Endometrial microvascular endothelial cells (primary cell): ENCODE results near the gene SMARCA2. TPM values are rescaled to one million over a fixed set of nuclear protein-coding genes. Genes with fewer than 3 reads are reported as not detected.

ENCODE experiments used
- in situ Hi-C: cut with HindIII; loops from 2 replicates; pipeline ENCODE4 v1.10.0; 2017; ENCODE audit warnings: low sequenced_read_pairs, low pct_unique_long_range_greater_than_20kb; ENCODE audit errors: inconsistent ontology term
- total RNA-seq: library from RNA; depleted of rRNA; stranded (reverse); fragments of >200 nt; gene quantifications from one replicate; pipeline ENCODE4 v1.2.3, GENCODE V29; 2015; ENCODE audit errors: inconsistent ontology term

SMARCA2 gene
- 30.5 TPM for total RNA-seq

DNA sequence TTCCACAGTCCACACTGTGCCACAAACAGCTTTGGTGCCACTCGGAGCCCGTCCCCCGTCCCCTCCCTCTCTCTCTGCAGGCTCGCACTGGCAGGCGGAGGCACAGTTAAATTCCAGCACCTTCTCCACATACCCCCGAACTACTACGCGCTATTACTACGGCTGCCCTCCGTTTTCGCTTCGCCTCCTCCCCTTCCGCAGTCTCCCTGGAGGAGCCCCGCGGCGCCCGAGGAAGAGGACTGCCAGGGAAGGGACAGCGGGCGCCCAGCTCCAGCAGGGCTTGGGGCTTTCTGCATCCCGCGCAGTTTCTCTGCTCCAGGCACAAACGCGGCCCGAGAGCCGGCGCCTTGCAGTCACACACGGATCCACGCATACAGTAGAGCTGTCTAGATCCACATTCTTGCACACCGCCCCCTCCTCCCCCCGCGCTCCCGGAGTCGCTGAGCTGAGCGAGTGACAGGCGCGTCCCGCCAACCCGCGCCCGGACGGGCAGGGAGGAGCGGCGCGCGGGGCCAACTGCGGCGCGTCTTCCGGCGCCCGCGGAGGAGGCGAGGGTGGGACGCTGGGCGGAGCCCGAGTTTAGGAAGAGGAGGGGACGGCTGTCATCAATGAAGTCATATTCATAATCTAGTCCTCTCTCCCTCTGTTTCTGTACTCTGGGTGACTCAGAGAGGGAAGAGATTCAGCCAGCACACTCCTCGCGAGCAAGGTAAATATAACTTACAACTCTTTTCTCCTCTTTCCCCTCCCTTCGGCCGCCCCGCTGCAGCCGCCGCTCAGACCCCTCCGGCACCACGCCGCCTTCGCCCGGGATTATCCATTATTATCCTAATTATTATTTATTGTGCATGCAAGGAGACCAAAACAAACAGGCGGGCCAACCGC is at the start of gene SMARCA2:
SMARCA2 (plus strand) TSS at position 652 of the 885 bp plus-strand sequence. CDS start 13,676 bp downstream, outside the sequence.
- in situ Hi-C loops = no loop called here

DNA sequence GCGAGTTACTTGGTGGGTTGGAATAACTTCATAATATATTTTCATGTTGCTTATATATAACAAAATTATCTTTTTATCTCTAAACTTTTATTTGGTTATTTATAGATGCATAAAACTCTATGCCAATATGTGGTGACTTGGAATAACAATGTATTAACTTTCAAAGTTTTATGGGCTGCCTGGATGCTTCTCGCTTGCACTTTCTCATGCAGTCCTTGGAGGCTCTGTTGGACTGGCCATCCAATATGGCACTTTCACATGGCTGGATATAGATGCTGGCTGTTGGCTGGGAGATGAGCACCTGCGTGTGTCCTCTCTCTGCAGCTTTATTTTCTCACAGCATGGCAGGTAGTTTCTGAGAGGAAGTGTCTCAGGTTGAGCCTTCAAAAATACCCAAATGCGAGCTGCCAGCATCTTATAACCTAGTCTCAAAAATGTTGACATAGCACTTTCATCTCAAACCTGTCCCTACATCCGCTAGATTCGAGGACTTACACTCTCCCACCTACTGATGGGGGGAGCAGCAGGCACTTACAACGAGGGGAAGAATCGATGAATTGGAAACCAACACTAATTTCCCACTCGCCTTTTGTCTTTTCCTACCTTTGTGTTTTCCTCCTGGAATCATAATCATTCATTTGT is 48.3 kb upstream of the SMARCA2 start:
- in situ Hi-C loops = no loop called here

DNA sequence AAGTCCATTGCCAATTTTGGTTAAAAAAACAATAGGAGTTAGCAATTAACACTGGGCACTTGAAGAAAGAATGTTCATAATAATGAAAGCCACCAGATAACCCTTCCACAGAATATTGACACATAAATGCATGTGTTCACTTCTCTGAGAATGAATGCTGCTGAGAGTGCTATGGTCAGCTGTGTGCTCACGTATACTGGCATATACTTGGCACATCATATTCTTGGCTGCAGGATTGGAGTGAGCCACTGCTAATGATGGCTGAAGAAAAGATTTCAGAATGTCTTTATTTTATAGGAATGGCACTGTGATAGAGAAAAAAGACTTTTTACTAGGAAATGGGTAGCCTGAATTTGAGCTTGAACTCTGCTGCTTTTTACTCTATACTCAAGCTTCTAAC is 46.0 kb upstream of the SMARCA2 start:
- in situ Hi-C loops = no loop called here

DNA sequence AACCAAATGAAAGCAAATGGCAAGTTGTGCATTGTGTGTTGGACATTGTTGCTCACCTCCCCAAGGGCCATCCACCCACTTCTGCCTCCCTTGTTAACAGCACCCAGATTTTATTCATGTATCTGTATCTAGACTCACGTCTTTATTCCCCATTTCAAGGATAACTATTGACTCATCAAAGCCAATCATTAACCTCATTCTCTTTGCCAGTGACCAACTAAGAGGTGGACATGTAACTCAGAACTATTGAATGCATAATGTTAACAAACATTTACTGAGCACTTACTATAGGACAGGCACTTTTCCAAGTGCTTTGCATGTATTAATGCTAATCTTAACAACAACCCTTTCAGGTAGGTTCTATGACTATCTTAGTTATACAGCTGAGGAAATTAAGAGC is 45.2 kb upstream of the SMARCA2 start:
- in situ Hi-C loops = no loop called here

DNA sequence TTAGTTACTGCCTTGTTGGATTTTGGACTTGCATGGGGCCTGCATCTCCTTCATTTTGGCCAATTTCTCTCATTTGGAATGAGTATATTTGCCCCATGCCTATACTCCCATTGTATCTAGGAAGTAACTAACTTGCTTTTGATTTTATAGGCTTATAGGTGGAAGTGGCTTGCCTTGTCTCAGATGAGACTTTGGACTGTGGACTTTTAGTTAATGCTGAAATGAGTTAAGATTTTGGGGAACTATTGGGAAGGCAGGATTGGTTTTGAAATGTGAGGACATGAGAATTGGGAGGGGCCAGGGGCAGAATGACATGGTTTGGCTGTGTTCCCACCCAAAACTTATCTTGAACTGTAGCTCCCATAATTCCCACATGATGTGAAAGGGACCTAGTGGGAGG is 42.5 kb upstream of the SMARCA2 start:
- in situ Hi-C loops = no loop called here

DNA sequence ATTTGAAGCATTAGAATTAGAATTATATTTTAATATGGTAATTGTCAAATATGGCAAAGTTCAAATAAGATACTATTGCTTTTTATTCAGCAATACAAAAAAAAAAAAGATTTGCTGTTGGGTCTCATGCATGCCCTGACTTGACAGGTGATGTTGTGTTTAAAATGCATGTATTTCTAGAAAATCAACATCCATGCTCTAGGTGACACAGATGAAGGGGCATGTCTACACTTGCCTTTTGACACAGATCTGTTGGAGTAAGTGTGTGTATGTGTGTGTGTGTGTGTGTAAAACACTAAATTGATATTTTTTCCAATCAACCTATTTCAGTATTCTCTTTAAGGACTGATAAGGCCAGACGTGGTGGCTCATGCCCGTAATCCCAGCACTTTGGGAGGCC is 38.1 kb upstream of the SMARCA2 start:
- in situ Hi-C loops = no loop called here

DNA sequence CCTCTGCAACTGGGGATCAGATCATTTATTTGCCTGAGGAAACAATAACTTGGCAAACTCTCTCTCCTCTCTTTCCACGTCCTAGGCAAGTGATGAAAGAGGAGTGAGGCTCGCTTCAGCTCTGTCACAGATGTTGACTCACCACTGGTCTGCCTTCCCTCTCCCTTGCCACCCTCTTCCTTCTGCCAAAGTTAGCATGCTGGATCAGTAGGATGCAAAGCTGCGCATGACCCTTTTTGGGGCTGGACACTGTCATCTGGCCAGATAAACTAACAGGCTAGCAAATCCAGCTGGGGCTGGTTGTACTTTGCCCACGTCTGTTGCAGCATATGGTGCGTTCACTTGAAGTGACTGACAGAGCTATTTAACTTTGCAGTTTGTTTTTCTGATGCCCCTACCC is 36.2 kb upstream of the SMARCA2 start:
- in situ Hi-C loops = no loop called here

DNA sequence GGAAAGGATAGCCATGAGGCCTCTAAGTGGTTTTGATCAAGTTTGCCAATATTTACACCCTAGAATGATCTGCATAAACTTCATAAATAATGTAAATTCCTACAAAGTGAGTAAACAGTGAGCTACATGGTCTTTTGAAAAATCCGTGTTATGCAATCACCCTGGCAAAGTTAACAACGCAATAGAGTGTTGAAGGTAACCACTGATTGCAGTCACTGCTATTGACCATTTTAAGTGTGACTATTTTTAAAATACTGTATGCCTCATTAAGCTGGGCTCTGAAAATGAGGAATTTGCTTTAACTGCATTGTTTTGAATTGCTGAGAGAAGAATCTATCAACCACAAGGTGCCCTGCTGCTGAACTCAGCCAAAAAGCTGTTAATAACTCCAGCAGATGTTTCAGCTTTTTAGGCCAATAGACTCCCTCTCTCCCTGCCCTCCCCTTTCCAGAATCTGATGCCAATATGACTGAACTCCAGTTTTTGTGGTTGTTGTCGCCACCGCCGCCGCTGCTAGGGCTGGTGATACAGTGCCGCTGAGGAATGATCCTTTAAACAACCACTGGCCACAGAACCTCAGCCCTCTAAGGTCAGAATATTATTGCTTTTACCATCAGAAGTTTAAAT is 35.3 kb upstream of the SMARCA2 start:
- in situ Hi-C loops = no loop called here

DNA sequence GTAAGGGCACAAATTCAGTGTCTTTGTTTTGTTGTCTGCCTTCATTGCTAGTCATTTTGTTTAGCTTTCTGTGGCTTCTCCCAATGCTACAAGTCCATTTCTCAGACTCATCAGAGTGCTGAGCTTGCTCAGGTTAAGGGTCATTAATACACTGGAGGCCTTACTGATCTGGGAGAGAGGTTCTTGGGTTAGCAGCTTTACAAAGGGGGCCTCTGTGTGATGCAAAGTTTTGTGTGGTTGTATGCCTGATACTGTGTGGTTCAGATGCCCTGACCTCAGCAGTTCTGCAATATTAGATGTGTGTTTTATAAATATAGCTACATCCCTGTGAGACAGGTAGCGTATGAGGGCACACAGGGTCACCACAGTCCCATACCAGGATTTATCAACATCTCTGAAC is 34.8 kb upstream of the SMARCA2 start:
- in situ Hi-C loops = no loop called here

DNA sequence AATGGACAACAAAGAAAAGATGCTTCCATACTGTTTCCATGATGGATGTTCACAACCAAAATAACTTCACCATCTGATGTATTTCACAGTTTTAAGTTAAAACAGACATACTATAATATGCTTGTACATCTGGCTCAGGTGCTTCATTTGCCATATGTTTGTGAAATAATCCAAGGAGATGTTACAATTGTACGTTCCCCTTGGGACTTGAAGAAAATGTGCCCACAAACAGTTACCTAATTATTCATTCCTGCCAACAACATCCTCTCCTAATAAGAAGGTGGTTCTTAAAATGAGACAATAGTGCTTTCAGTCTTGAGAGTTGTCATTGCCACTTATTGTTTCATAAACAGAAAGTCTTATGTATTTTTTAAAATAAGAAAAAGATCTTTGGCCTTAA is 33.1 kb upstream of the SMARCA2 start:
- in situ Hi-C loops = no loop called here

DNA sequence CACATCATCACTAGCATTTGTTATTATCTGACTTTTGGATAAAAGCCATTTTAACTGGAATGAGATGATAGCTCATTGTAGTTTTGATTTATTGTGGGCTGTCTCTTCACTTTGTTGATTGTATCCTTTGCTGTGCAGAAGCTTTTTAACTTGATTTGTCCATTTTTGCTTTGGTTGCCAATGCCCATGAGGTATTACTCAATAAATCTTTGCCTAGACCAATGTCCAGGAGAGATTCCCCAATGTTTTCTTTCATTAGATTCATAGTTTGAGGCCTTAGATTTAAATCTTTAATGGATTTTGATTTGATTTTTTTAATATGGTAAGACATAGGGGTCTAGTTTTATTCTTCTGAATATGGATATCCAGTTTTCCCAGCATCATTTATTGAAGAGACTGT is 28.8 kb upstream of the SMARCA2 start:
- in situ Hi-C loops = no loop called here

DNA sequence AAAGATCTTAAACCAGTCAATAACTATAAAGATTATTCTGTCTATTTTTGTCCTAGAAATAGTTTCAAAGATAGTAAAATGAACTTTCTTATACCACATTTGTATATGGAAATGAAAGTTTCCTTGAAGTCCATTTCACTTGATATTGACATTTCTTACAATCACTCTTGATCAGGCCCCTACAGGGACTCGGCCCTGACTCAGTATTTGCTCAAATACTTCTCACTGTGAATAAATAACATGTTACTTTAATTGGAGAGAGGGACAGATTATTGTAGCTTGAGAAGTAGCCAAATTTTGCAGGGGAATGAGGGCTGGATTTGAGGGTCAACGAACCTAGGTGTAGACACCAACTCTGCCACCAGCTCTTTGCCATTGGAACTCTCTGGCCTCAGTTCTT is 25.6 kb upstream of the SMARCA2 start:
- in situ Hi-C loops = no loop called here

DNA sequence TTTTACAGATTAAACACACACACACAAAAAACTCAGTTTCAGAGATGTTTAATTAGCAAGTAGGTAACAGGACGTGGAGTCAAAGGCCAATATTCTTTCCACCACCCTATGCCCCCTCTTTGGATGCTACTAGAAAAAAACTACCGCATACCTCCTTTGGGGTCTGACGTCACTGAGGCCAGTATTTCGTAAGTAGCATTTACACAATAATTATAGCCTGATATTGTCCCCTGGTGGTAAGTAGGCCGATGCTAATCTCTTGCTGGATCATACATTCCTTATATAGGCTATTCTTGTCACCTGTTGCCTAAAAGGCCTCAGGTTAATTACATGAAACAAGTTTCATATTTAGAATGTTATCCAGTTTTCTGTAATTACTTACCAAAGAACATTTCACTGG is 21.0 kb upstream of the SMARCA2 start:
- in situ Hi-C loops = no loop called here

DNA sequence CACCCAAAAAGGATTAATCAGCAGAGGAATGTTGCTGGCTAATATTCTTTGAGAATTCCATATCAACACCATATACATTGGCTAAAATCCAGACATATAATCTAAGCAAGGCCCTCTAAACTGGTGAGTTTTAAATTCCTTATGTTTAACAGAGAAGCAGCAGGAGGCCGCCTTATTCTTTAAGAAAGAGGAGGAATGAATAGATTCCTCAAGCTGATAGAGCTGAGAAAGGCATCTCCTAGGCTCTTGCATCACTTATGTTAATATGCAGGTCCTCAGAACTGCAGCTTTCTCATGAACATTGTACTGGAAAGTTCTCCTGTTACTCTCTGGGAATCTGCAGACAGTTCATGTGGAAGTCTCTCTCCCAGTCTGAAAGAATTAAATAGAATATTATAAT is 20.1 kb upstream of the SMARCA2 start:
- in situ Hi-C loops = no loop called here

DNA sequence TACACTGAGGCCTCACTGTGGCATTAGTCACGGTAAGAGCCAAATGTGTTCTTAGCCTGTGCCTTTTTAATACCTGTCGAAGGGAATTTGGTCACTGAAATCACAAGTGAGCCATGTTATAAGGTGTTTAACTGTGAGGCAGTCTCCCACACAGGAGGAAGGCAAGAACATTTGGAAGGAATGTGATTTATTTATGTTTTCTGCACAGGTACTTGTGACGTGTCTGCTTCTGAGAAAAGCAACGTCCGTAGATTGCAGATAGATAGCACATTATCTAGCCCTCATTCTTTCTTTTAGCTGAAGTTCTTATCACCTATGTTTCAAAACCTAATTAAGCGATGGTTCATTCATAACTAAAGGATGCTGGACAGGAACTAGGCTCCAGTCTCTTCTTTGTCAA is 19.0 kb upstream of the SMARCA2 start:
- in situ Hi-C loops = no loop called here

DNA sequence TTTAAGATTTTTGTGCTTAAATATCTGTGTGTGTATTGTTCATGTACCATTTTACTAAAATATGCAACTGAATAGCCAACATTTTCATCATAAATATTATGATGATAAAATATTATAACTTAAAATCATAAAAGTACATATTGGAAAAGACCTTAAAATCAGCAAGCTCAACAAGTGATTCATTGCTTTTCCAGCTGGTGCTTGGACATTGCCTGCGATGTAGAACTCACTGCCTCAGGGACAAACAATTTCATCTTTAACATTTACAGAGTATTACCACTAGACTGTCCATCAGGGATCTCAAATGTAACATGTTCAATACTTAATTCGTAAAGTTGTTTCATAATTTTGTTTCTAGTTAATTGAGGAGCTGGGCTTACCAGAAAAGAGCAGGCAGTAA is 17.5 kb upstream of the SMARCA2 start:
- in situ Hi-C loops = no loop called here

DNA sequence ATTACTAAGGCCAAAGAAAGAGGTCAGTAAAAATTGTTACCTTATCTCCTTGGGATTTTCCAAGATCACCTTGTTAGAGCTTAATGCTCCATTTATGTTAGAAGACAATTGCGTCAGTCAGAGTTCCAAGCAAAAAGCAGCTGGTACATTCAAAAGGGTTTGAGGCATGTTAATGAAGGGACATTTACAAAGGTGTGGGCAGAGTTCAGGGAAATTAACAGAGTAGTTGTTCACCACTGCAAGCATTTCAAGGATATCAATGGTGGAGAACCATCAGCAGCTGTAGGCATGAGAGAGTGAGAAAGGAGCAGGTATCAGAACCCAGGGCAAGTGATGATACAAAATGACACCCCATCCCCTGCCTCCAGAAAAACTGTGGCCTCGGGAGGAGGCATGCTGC is 17.0 kb upstream of the SMARCA2 start:
- in situ Hi-C loops = no loop called here

DNA sequence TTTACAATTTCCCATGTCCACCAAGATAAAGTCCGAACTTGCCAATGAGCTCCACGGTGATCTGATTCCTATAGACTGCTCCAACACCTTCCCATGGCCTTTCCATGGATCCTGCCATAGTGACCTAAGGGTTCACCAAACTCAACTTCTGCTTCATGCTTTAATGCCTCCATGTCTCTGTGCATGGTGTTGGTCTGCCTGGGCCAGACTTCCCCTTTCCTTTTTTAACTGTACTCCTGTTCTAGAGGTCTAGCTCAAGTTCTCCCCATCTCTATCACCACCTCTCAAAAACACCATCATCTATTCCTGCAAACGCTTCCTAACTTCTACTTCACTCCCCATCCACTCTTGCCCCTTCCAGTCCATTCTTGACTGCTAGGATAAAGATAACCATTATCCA is 14.8 kb upstream of the SMARCA2 start:
- in situ Hi-C loops = no loop called here

DNA sequence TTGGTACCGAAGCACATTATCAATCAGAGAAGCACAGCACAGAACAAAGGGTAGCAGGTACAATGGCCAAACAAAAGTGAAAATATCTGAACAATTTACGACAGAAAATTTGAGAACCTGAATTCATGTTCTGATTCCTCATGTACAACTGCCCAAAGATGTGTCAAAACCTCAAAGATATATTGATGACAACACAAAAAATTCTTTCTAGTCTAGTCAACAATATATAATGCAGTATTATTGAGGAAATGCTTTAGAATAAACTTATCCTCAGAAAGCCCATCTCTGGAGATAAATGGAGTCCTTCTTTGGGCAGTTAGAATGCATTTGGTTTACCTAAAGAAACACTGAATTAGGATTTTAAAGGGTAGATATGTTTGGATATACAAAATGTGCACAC is 6.8 kb upstream of the SMARCA2 start:
- in situ Hi-C loops = no loop called here

DNA sequence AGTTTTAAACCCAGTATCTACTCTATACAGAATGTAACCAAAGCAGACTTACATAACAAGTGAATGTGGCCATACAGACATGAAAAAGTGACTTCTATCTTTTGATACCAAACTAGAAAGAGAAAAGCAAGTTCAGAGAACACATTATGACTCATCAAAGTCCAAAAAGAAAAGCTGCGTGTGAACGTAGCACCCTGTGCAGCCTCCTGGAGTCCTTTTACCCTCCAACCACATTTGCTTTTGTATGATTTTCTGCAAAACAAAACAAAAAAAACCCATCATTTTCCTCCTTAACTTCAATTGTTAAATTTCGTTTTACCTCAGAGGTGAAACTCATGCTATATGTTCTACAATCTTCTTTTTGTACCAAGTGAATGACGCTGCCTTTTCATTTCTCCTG is 2.8 kb upstream of the SMARCA2 start:
- in situ Hi-C loops = no loop called here
